Measurements from ENCODE around the gene SLC1A3. TPM values are rescaled to one million over a fixed set of nuclear protein-coding genes. Genes with fewer than 3 reads are reported as not detected.

SLC1A3 gene
- total RNA-seq, 1 donor from 2014 or later, result 14.5 TPM

GRCh38 chr5:36624277-36624676 is 17.9 kb downstream of the SLC1A3 start:
- Mint-ChIP-seq H3K27me3 (no peaks in the 10 kb centered on the region), H3K4me1 (ENCODE audit: low read depth) (peaks cover 4% of the 10 kb centered on the region), H3K27ac (no peak overlapping the region), H3K4me3 (ENCODE audit: low read depth) (no peak overlapping the region), H3K36me3 (ENCODE audit: insufficient read depth) (no peaks in the 10 kb centered on the region), H3K9me3 (ENCODE audit: low read depth) (no peaks in the 10 kb centered on the region)
- DNase-seq (ENCODE audit: low spot score, unreplicated experiment), result no peak
- TF ChIP-seq CTCF (IDR thresholded peaks at IDR 0.05; ENCODE audit: unreplicated experiment), result no peak

GRCh38 chr5:36628695-36629094 is 22.3 kb downstream of the SLC1A3 start:
- Mint-ChIP-seq H3K27ac (no peak overlapping the region), H3K36me3 (ENCODE audit: insufficient read depth) (peaks cover 2% of the 10 kb centered on the region), H3K4me1 (ENCODE audit: low read depth) (peaks cover 4% of the 10 kb centered on the region), H3K9me3 (ENCODE audit: low read depth) (no peaks in the 10 kb centered on the region), H3K27me3 (no peaks in the 10 kb centered on the region), H3K4me3 (ENCODE audit: low read depth) (no peak overlapping the region)
- no peak for TF ChIP-seq CTCF (IDR thresholded peaks at IDR 0.05; ENCODE audit: unreplicated experiment)
- no peak for DNase-seq (ENCODE audit: low spot score, unreplicated experiment)

GRCh38 chr5:36629729-36630128 is 23.3 kb downstream of the SLC1A3 start:
- no peak for DNase-seq (ENCODE audit: low spot score, unreplicated experiment)
- Mint-ChIP-seq H3K9me3 (ENCODE audit: low read depth) (no peaks in the 10 kb centered on the region), H3K4me3 (ENCODE audit: low read depth) (no peak overlapping the region), H3K36me3 (ENCODE audit: insufficient read depth) (peaks cover 3% of the 10 kb centered on the region), H3K27me3 (no peaks in the 10 kb centered on the region), H3K4me1 (ENCODE audit: low read depth) (peaks cover 4% of the 10 kb centered on the region), H3K27ac (no peak overlapping the region)
- no peak for TF ChIP-seq CTCF (IDR thresholded peaks at IDR 0.05; ENCODE audit: unreplicated experiment)

- Mint-ChIP-seq H3K4me1 (ENCODE audit: low read depth) (peaks cover 4% of the 10 kb centered on the region), H3K4me3 (ENCODE audit: low read depth) (no peak overlapping the region), H3K9me3 (ENCODE audit: low read depth) (no peaks in the 10 kb centered on the region), H3K36me3 (ENCODE audit: insufficient read depth) (peaks cover 3% of the 10 kb centered on the region), H3K27me3 (no peaks in the 10 kb centered on the region), H3K27ac (no peak overlapping the region)
- no peak for DNase-seq (ENCODE audit: low spot score, unreplicated experiment)
- no peak for TF ChIP-seq CTCF (IDR thresholded peaks at IDR 0.05; ENCODE audit: unreplicated experiment)
Observed at GRCh38 chr5:36630201-36631145, 24.1 kb downstream of the SLC1A3 start.

GRCh38 chr5:36631154-36631553 is 24.7 kb downstream of the SLC1A3 start:
- H3K27me3 Mint-ChIP-seq, result no peaks in the 10 kb centered on the region
- DNase-seq (ENCODE audit: low spot score, unreplicated experiment), result no peak
- no peaks in the 10 kb centered on the region for H3K9me3 Mint-ChIP-seq (ENCODE audit: low read depth)
- H3K36me3 Mint-ChIP-seq (ENCODE audit: insufficient read depth), result peaks cover 3% of the 10 kb centered on the region
- TF ChIP-seq CTCF (IDR thresholded peaks at IDR 0.05; ENCODE audit: unreplicated experiment), result no peak
- no peak overlapping the region for H3K27ac Mint-ChIP-seq
- peaks cover 4% of the 10 kb centered on the region for H3K4me1 Mint-ChIP-seq (ENCODE audit: low read depth)
- no peak overlapping the region for H3K4me3 Mint-ChIP-seq (ENCODE audit: low read depth)
